ENCODE measurements around the gene NR2C2. TPM values are rescaled to one million over a fixed set of nuclear protein-coding genes. Genes with fewer than 3 reads are reported as not detected.
A peak's percentile ranks its signal among the peaks of the same experiment; 100 is the strongest.

The NR2C2 gene
- total and polyA plus RNA-seq, 9 of the 15 experiments (the other 6 are each of a cell fraction or from before 2014, with no cell fraction given), result 6.1 to 33.0 (median 14.6) TPM

DNA sequence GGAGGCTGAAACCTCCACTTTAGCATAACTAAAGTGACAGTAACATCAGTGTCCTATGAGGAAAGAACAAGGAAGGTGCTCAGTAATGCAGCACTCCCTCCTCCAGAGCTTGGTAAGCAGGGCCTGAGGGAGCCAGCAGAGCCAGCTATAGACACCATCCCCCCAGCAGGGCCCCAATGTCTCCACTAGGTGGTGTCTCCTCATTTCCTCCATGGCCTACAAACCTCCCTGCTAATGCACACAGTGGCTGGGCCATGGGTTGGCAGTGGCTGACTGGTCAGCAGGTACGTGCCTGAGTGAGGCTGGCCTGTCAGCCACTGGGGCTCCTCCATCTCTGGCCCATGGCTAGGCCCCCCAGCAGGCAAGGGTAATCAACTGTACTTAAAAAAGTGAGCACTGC, 104.1 kb downstream of the NR2C2 start (continued):
- TF ChIP-seq ZBTB1 (CRISPR knock-in tag; IDR thresholded peaks at IDR 0.05; ENCODE audit: borderline replicate concordance, low read depth) (no peak), POLR2A (conservative IDR thresholded peaks at IDR 0.05) (peak; percentile 18; the same call in 1 of the 2 replicates), CBX3 (IDR thresholded peaks at IDR 0.05; ENCODE audit: borderline replicate concordance in 1 of 2, low read length in 2 of 2) (0 out of 3 replicates have a peak, but pooled peaks of 1 of the 2 experiments have one; percentile 36), SMARCB1 (IDR thresholded peaks at IDR 0.05; ENCODE audit: insufficient read length, low read depth) (no peak), KLF13 (tag; IDR thresholded peaks at IDR 0.05; ENCODE audit: borderline replicate concordance, low read depth) (no peak), ZNF436 (CRISPR knock-in tag; IDR thresholded peaks at IDR 0.05) (no peak), KLF16 (IDR thresholded peaks at IDR 0.05) (0 out of 2 replicates have a peak, but pooled peaks have one; percentile 37), ARNT (IDR thresholded peaks at IDR 0.05) (no peak), NR4A1 (CRISPR knock-in tag; IDR thresholded peaks at IDR 0.05) (no peak), NR4A1 (tag; IDR thresholded peaks at IDR 0.05) (0 out of 2 replicates have a peak, but pooled peaks have one; percentile 37), RBM15 (IDR thresholded peaks at IDR 0.05; ENCODE audit: insufficient read depth, low read length) (no peak), GABPA (tag; conservative IDR thresholded peaks at IDR 0.05; ENCODE audit: low read depth) (no peak), ZNF444 (CRISPR knock-in tag; IDR thresholded peaks at IDR 0.05) (no peak), ZNF140 (CRISPR knock-in tag; IDR thresholded peaks at IDR 0.05) (no peak)
- TF ChIP-seq, protein P1, sequence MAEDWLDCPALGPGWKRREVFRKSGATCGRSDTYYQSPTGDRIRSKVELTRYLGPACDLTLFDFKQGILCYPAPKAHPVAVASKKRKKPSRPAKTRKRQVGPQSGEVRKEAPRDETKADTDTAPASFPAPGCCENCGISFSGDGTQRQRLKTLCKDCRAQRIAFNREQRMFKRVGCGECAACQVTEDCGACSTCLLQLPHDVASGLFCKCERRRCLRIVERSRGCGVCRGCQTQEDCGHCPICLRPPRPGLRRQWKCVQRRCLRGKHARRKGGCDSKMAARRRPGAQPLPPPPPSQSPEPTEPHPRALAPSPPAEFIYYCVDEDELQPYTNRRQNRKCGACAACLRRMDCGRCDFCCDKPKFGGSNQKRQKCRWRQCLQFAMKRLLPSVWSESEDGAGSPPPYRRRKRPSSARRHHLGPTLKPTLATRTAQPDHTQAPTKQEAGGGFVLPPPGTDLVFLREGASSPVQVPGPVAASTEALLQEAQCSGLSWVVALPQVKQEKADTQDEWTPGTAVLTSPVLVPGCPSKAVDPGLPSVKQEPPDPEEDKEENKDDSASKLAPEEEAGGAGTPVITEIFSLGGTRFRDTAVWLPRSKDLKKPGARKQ (CRISPR knock-in tag; IDR thresholded peaks at IDR 0.05), result no peak
- TF ChIP-seq, protein P2, sequence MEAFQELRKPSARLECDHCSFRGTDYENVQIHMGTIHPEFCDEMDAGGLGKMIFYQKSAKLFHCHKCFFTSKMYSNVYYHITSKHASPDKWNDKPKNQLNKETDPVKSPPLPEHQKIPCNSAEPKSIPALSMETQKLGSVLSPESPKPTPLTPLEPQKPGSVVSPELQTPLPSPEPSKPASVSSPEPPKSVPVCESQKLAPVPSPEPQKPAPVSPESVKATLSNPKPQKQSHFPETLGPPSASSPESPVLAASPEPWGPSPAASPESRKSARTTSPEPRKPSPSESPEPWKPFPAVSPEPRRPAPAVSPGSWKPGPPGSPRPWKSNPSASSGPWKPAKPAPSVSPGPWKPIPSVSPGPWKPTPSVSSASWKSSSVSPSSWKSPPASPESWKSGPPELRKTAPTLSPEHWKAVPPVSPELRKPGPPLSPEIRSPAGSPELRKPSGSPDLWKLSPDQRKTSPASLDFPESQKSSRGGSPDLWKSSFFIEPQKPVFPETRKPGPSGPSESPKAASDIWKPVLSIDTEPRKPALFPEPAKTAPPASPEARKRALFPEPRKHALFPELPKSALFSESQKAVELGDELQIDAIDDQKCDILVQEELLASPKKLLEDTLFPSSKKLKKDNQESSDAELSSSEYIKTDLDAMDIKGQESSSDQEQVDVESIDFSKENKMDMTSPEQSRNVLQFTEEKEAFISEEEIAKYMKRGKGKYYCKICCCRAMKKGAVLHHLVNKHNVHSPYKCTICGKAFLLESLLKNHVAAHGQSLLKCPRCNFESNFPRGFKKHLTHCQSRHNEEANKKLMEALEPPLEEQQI (IDR thresholded peaks at IDR 0.05), result no peak
- TF ChIP-seq, protein P3, sequence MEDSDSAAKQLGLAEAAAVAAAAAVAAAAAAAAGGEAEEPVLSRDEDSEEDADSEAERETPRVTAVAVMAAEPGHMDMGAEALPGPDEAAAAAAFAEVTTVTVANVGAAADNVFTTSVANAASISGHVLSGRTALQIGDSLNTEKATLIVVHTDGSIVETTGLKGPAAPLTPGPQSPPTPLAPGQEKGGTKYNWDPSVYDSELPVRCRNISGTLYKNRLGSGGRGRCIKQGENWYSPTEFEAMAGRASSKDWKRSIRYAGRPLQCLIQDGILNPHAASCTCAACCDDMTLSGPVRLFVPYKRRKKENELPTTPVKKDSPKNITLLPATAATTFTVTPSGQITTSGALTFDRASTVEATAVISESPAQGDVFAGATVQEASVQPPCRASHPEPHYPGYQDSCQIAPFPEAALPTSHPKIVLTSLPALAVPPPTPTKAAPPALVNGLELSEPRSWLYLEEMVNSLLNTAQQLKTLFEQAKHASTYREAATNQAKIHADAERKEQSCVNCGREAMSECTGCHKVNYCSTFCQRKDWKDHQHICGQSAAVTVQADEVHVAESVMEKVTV (CRISPR knock-in tag; IDR thresholded peaks at IDR 0.05), result no peak
- TF ChIP-seq, protein P4, sequence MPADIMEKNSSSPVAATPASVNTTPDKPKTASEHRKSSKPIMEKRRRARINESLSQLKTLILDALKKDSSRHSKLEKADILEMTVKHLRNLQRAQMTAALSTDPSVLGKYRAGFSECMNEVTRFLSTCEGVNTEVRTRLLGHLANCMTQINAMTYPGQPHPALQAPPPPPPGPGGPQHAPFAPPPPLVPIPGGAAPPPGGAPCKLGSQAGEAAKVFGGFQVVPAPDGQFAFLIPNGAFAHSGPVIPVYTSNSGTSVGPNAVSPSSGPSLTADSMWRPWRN (IDR thresholded peaks at IDR 0.05; ENCODE audit: low read depth), result no peak
- TF ChIP-seq, protein P5, sequence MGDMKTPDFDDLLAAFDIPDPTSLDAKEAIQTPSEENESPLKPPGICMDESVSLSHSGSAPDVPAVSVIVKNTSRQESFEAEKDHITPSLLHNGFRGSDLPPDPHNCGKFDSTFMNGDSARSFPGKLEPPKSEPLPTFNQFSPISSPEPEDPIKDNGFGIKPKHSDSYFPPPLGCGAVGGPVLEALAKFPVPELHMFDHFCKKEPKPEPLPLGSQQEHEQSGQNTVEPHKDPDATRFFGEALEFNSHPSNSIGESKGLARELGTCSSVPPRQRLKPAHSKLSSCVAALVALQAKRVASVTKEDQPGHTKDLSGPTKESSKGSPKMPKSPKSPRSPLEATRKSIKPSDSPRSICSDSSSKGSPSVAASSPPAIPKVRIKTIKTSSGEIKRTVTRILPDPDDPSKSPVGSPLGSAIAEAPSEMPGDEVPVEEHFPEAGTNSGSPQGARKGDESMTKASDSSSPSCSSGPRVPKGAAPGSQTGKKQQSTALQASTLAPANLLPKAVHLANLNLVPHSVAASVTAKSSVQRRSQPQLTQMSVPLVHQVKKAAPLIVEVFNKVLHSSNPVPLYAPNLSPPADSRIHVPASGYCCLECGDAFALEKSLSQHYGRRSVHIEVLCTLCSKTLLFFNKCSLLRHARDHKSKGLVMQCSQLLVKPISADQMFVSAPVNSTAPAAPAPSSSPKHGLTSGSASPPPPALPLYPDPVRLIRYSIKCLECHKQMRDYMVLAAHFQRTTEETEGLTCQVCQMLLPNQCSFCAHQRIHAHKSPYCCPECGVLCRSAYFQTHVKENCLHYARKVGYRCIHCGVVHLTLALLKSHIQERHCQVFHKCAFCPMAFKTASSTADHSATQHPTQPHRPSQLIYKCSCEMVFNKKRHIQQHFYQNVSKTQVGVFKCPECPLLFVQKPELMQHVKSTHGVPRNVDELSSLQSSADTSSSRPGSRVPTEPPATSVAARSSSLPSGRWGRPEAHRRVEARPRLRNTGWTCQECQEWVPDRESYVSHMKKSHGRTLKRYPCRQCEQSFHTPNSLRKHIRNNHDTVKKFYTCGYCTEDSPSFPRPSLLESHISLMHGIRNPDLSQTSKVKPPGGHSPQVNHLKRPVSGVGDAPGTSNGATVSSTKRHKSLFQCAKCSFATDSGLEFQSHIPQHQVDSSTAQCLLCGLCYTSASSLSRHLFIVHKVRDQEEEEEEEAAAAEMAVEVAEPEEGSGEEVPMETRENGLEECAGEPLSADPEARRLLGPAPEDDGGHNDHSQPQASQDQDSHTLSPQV (IDR thresholded peaks at IDR 0.05), result 0 out of 2 replicates have a peak, but pooled peaks have one; percentile 41
